Stimulated activated CD4-positive, alpha-beta T cell treated with anti-CD3 and anti-CD28 coated beads, Interleukin-1b, Interleukin-23, amount 100 ng/mL, for 1 hour (primary cell): ENCODE measurements around the gene CACTIN.
"Not testable (repeated sequence)": the region's sequence is repeated elsewhere in the genome, so short reads cannot be mapped to it uniquely, and the experiment has no call there.

Experiments used
- DNase-seq, 2 donors: peaks; one replicate each; pipeline ENCODE4 v3.0.0-alpha.2; 2020; ENCODE audit warnings: low read depth in 2 of 2

Gene CACTIN

GRCh38 chr19:3628766-3629165, 2.2 kb upstream of the CACTIN start:
- not testable (repeated sequence) for DNase-seq

GRCh38 chr19:3627351-3627723, 747 bp upstream of the CACTIN start:
- DNase-seq: no peak

- DNase-seq: no peak
Observed at GRCh38 chr19:3625996-3626472, 556 bp downstream of the CACTIN start.

- DNase-seq: no peak
Observed at GRCh38 chr19:3623716-3624115, 2.9 kb downstream of the CACTIN start.

GRCh38 chr19:3622224-3622623, 4.4 kb downstream of the CACTIN start:
- no peak for DNase-seq

GRCh38 chr19:3621689-3622088, 4.9 kb downstream of the CACTIN start:
- DNase-seq: no peak

- no peak for DNase-seq
Observed at GRCh38 chr19:3620817-3621547, 5.6 kb downstream of the CACTIN start.

GRCh38 chr19:3620145-3620816, 6.3 kb downstream of the CACTIN start:
- DNase-seq: no peak

- no peak for DNase-seq
Observed at GRCh38 chr19:3619631-3620012, 7.0 kb downstream of the CACTIN start.

GRCh38 chr19:3618811-3619630, 7.6 kb downstream of the CACTIN start:
- DNase-seq: no peak

- DNase-seq: peak in 1 of 2 donors; percentile 39
Observed at GRCh38 chr19:3618144-3618810, 8.3 kb downstream of the CACTIN start.

- DNase-seq: no peak
Observed at GRCh38 chr19:3617463-3617862, 9.1 kb downstream of the CACTIN start.

GRCh38 chr19:3615524-3616135, 11.0 kb downstream of the CACTIN start:
- no peak for DNase-seq

GRCh38 chr19:3614858-3615505, 11.6 kb downstream of the CACTIN start:
- DNase-seq: no peak

- DNase-seq: no peak
Observed at GRCh38 chr19:3613818-3614661, 12.6 kb downstream of the CACTIN start.

- DNase-seq: no peak
Observed at GRCh38 chr19:3612901-3613741, 13.5 kb downstream of the CACTIN start.

GRCh38 chr19:3612330-3612729, 14.3 kb downstream of the CACTIN start:
- DNase-seq: no peak

GRCh38 chr19:3611841-3612240, 14.7 kb downstream of the CACTIN start:
- DNase-seq: no peak
